IMR-90 (cell line): ENCODE data around the gene TMOD2. TPM values are rescaled to one million over a fixed set of nuclear protein-coding genes. Genes with fewer than 3 reads are reported as not detected.

Source experiments
- ATAC-seq: fragments of 200-7000 bp; cut with Tn5 transposase; 2 replicates; pipeline ENCODE4 v1.9.1; 2020; ENCODE audit warnings: low read depth, mild to moderate bottlenecking, moderate library complexity
- BruUV-seq: library from RNA; stranded (reverse); fragments of 400-500 nt; replicated peaks from 2 replicates; lab custom pipeline; 2021; lab: Mats Ljungman, UMichigan
- CTCF ChIA-PET: fragments of 300-600 bp; formaldehyde crosslinking; extraction: SDS; loops from one replicate; lab custom pipeline; 2021; ENCODE audit warnings: antibody characterized with exemption; lab: Yijun Ruan, JAX
- POLR2A ChIA-PET: fragments of 300-600 bp; sonication (Branson Sonifier 250); formaldehyde crosslinking; loops from one replicate; lab custom pipeline; 2022; ENCODE audit warnings: antibody characterized with exemption; ENCODE audit not compliant: unreplicated experiment; lab: Charles Lee
- DNase-seq: peaks from one replicate; pipeline ENCODE4 v3.0.0; 2013
- H2AFZ ChIP-seq: replicated peaks from 2 replicates; pipeline ENCODE3; 2013; ENCODE audit warnings: low read length, mild to moderate bottlenecking; ENCODE audit not compliant: poor library complexity
- H2AK5ac ChIP-seq: 2 replicates; pipeline ENCODE4 v1.6.1; 2013; ENCODE audit warnings: low read depth, low read length, inconsistent platforms
- H2AK9ac ChIP-seq: replicated peaks from 2 replicates; pipeline ENCODE3; 2013; ENCODE audit warnings: mild to moderate bottlenecking, low read depth, low read length, moderate library complexity; ENCODE audit not compliant: poor library complexity
- H2BK120ac ChIP-seq: 2 replicates; pipeline ENCODE4 v1.6.1; 2013; ENCODE audit warnings: low read depth, low read length, inconsistent platforms
- H2BK15ac ChIP-seq: 3 replicates; pipeline ENCODE4 v1.6.1; 2013; ENCODE audit warnings: low read depth, low read length, inconsistent platforms
- H2BK20ac ChIP-seq: 2 replicates; pipeline ENCODE4 v1.6.1; 2013; ENCODE audit warnings: low read depth, mild to moderate bottlenecking, inconsistent platforms, low read length, moderate library complexity
- H2BK5ac ChIP-seq: 2 replicates; pipeline ENCODE4 v1.6.1; 2013; ENCODE audit warnings: mild to moderate bottlenecking, low read depth, low read length, inconsistent platforms; ENCODE audit not compliant: poor library complexity, severe bottlenecking
- H3K14ac ChIP-seq: replicated peaks from 2 replicates; pipeline ENCODE4 v1.6.1; 2013; ENCODE audit warnings: low read depth, low read length, inconsistent platforms
- H3K18ac ChIP-seq: 2 replicates; pipeline ENCODE4 v1.6.1; 2013; ENCODE audit warnings: low read depth, low read length, control low read depth
- H3K23ac ChIP-seq: 2 replicates; pipeline ENCODE4 v1.6.1; 2013; ENCODE audit warnings: low read depth, low read length, inconsistent platforms
- H3K27ac ChIP-seq: 2 replicates; pipeline ENCODE4 v1.5.1; 2013; ENCODE audit warnings: mild to moderate bottlenecking, control low read depth, low read length; ENCODE audit not compliant: insufficient read depth
- H3K27me3 ChIP-seq: 2 replicates; pipeline ENCODE4 v1.6.1; 2013; ENCODE audit warnings: low read length; ENCODE audit not compliant: control insufficient read depth, insufficient read depth
- H3K36me3 ChIP-seq: 2 replicates; pipeline ENCODE4 v1.6.1; 2013; ENCODE audit warnings: low read length, mixed read lengths; ENCODE audit not compliant: control insufficient read depth, insufficient read depth
- H3K4ac ChIP-seq: 2 replicates; pipeline ENCODE4 v1.6.1; 2013; ENCODE audit warnings: low read depth, low read length, inconsistent platforms
- H3K4me1 ChIP-seq: 2 replicates; pipeline ENCODE4 v1.6.1; 2013; ENCODE audit warnings: low read length, mixed read lengths; ENCODE audit not compliant: control insufficient read depth, insufficient read depth
- H3K4me2 ChIP-seq: 2 replicates; pipeline ENCODE4 v1.6.1; 2013; ENCODE audit warnings: low read depth, mild to moderate bottlenecking, control low read depth, low read length, moderate library complexity
- H3K4me3 ChIP-seq: 2 replicates; pipeline ENCODE4 v1.5.1; 2013; ENCODE audit warnings: low read depth, mild to moderate bottlenecking, control low read depth, low read length, moderate library complexity; ENCODE audit not compliant: insufficient read depth
- H3K56ac ChIP-seq: 2 replicates; pipeline ENCODE4 v1.6.1; 2013; ENCODE audit warnings: low read length, inconsistent platforms; ENCODE audit not compliant: insufficient read depth; ENCODE audit errors: extremely low read depth
- H3K79me1 ChIP-seq, 2 experiments: 2 replicates each; pipeline ENCODE4 v1.6.1; 2013; ENCODE audit warnings: low read length in 2 of 2, inconsistent platforms in 1 of 2, low read depth in 1 of 2
- H3K9ac ChIP-seq: 2 replicates; pipeline ENCODE4 v1.6.1; 2013; ENCODE audit warnings: low read depth, low read length, control low read depth
- H3K9me1 ChIP-seq: 2 replicates; pipeline ENCODE4 v1.6.1; 2013; ENCODE audit warnings: low read length, inconsistent platforms; ENCODE audit not compliant: insufficient read depth
- H3K9me3 ChIP-seq: 2 replicates; pipeline ENCODE4 v1.6.1; 2013; ENCODE audit warnings: low read length; ENCODE audit not compliant: control insufficient read depth, insufficient read depth
- H4K20me1 ChIP-seq: 2 replicates; pipeline ENCODE4 v1.6.1; 2013; ENCODE audit warnings: low read length, inconsistent platforms; ENCODE audit not compliant: insufficient read depth
- H4K5ac ChIP-seq: 2 replicates; pipeline ENCODE4 v1.6.1; 2013; ENCODE audit warnings: mild to moderate bottlenecking, low read depth, low read length, control low read depth
- H4K8ac ChIP-seq, 2 experiments: 2 replicates each; pipeline ENCODE4 v1.6.1; 2013; ENCODE audit warnings: low read depth in 2 of 2, low read length in 2 of 2, control low read depth in 1 of 2, inconsistent platforms in 1 of 2
- H4K91ac ChIP-seq: 2 replicates; pipeline ENCODE4 v1.6.1; 2013; ENCODE audit warnings: low read depth, low read length, inconsistent platforms; ENCODE audit not compliant: insufficient read depth
- CTCF ChIP-seq: conservative IDR thresholded peaks from 2 replicates; pipeline ENCODE4 v1.5.1; 2012; ENCODE audit warnings: mild to moderate bottlenecking, low read depth, low read length, improper control_type of control experiment
- MAFK ChIP-seq: IDR thresholded peaks from 2 replicates; pipeline ENCODE4 v1.6.1; 2012; ENCODE audit warnings: low read depth, low read length, improper control_type of control experiment
- RFX5 ChIP-seq: IDR thresholded peaks from 2 replicates; pipeline ENCODE4 v1.8.0; 2012; ENCODE audit warnings: low read depth, mild to moderate bottlenecking, low read length, moderate library complexity
- USF2 ChIP-seq: fragments of 150-350 bp; IDR thresholded peaks from 2 replicates; pipeline ENCODE4 v1.6.1; 2017; ENCODE audit warnings: mild to moderate bottlenecking, antibody characterized with exemption, low read length, low read depth
- WGBS, 2 experiments: methylation state at CpG; one replicate each; pipeline versions ENCODE4 v1.1.5 to v1.1.7; 2013; ENCODE audit warnings: missing lambda C conversion rate in 2 of 2; ENCODE audit not compliant: insufficient read length in 1 of 2; ENCODE audit errors: extremely low coverage in 2 of 2; 5-methylcytosine and 5-hydroxymethylcytosine counted together
- dilution Hi-C: fragments of 300-500 bp; cut with HindIII; formaldehyde crosslinking; loops from one replicate; pipeline ENCODE4 v1.14.3; 2018; ENCODE audit warnings: low sequenced_read_pairs; ENCODE audit not compliant: unreplicated experiment
- in situ Hi-C: fragments of 300-500 bp; cut with MboI; formaldehyde crosslinking; loops from 3 replicates; pipeline ENCODE4 v1.14.3; 2019; ENCODE audit warnings: low sequenced_read_pairs, inconsistent platforms, mixed read lengths
- intact Hi-C: fragments of 100-400 bp; cut with micrococcal nuclease; formaldehyde crosslinking; loops from 2 replicates; pipeline ENCODE4 v1.10.0; 2022
- polyA plus RNA-seq, 3 experiments: library from polyadenylated mRNA; depleted of rRNA; stranded (reverse); fragments of >200 nt; gene quantifications; 2 replicates each; pipeline ENCODE4 v1.2.3, GENCODE V29; 2012; ENCODE audit warnings: low replicate concordance in 1 of 3
- total RNA-seq: library from RNA; depleted of rRNA; stranded (reverse); fragments of >200 nt; gene quantifications from 2 replicates; pipeline ENCODE4 v1.2.3, GENCODE V29; 2012

The TMOD2 gene
- total and polyA plus RNA-seq, 2 of the 4 experiments (the other 2 are of a cell fraction) = 2.8 to 5.4 TPM

- POLR2A ChIA-PET = no interaction called here
These were observed 110.4 kb downstream of the TMOD2 start for GRCh38 chr15:51861557-51862359.

More at GRCh38 chr15:51861557-51862359, 110.4 kb downstream of the TMOD2 start:
- no peak overlapping the region for H2BK5ac ChIP-seq
- H3K18ac ChIP-seq = no peak overlapping the region
- dilution Hi-C loops = no loop called here
- 100% methylated on average over 1 of the region's 10 CpGs; no CpG with 5 or more reads in 1 of the 2 experiments for WGBS, 2 experiments
- no peak overlapping the region for H2BK20ac ChIP-seq
- CTCF ChIA-PET = interaction anchor here (1.5 kb wide), 1 partner anchor 10 kb away, joined by 3 read pairs; no protein-coding TSS in a partner anchor
- H2AFZ ChIP-seq = no peak overlapping the region
- peaks cover 63 to 89% of the 10 kb centered on the region in 2 experiments for H3K79me1 ChIP-seq
- H3K23ac ChIP-seq = no peak overlapping the region
- no peak overlapping the region for H2AK9ac ChIP-seq
- no peak for ATAC-seq
- H3K36me3 ChIP-seq = peaks cover 5% of the 10 kb centered on the region
- no peak overlapping the region for H3K4me2 ChIP-seq
- no peak for TF ChIP-seq CTCF
- no peak for TF ChIP-seq MAFK
- no peak for TF ChIP-seq USF2
- TF ChIP-seq RFX5 = no peak
- H3K14ac ChIP-seq = no peak overlapping the region
- no peak overlapping the region for H2AK5ac ChIP-seq
- H3K9ac ChIP-seq = no peak overlapping the region
- DNase-seq = no peak
- no peak overlapping the region for H4K91ac ChIP-seq
- BruUV-seq = no TSS peak
- H3K9me3 ChIP-seq = no peaks in the 10 kb centered on the region
- H4K8ac ChIP-seq = no peak overlapping the region
- no peak overlapping the region for H3K56ac ChIP-seq
- no peaks in the 10 kb centered on the region for H3K27me3 ChIP-seq
- H3K9me1 ChIP-seq = peaks cover 5% of the 10 kb centered on the region
- H3K4me3 ChIP-seq = no peak overlapping the region
- H4K5ac ChIP-seq = no peak overlapping the region
- intact Hi-C loops = no loop called here
- no peak overlapping the region for H2BK120ac ChIP-seq
- H2BK15ac ChIP-seq = no peak overlapping the region
- peaks cover 6% of the 10 kb centered on the region; the same call in 1 of the 2 replicates for H3K4me1 ChIP-seq
- in situ Hi-C loops = no loop called here
- no peak overlapping the region for H3K4ac ChIP-seq
- peaks cover 34% of the 10 kb centered on the region; the same call in 1 of the 2 replicates for H4K20me1 ChIP-seq
- H3K27ac ChIP-seq = no peak overlapping the region
